ENCODE measurements around the gene RGS6.
A peak's percentile ranks its signal among the peaks of the same experiment; 100 is the strongest.

RGS6 gene

DNA sequence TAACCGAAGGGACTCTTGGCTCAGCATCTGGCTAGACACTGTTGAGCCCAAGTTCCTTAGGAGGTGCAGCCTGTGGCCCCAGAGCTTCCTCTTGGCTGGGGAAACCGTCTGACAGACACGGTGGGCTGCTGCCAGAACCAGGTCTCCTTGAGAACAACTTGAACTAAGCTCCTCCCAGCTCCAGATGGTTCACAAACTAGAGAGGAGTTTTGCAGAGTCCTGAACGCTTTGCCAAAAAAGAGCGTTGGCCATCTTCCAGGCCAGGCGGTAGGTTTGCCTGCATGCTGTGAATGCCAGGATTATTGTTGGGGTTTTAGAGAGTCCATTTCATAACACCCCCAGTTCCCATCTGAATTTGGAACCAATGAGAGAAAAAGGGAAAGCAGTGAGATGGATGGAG, 399.8 kb downstream of the RGS6 start:
- no peak for DNase-seq

- DNase-seq = no peak
Observed at GRCh38 chr14:72332871-72333270, 400.6 kb downstream of the RGS6 start.

DNA sequence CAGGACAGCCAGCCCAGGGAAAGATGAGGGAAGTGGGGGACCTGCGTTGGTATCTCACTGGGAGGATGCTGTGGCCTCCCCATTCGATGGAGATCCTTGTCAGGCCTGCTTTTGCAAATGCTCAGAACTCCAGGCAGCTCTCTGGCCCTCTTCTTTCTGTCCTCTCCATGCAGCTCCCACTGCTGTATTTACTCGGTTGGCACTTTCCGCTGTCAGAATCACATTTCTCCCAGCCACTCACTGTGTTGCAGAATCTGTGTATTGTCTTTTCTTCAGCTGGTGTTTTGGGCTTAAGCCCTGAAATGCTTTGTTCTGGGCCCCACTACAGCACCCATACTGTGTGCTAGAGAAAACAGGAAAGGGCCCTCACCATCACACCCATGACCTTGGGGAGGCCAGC, 401.1 kb downstream of the RGS6 start:
- no peak for DNase-seq

DNA sequence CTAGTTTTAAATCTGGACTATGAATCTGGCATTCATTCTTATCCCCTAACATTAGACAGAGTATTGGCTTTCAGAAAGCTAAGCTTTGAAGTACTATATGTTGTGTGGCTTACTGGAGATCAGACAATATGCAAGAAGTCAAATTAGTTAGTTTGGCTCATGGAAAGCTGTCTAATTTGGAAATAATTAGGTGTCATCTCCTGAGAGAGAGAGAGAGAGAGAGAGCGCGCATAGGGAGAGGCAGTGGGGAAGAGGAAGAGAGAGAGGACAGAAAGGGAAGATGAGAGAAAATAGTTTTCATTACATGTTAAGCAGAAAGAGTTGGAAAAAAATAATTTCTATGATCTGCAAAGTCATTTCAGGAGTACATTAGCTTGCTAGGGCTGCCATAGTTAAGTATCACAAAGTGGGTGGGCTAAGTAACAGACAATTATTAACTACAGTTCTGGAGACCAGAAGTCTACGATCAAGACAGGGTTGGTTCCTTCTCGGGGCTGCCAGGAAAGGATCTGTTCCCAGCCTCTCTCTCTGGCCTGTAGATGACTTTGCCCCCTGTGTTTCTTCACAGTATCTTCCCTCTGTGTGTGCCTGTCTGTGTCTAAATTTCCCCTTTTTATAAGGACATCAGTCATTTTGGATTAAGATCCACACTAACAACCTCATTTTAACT, 404.2 kb downstream of the RGS6 start:
- DNase-seq = no peak

DNA sequence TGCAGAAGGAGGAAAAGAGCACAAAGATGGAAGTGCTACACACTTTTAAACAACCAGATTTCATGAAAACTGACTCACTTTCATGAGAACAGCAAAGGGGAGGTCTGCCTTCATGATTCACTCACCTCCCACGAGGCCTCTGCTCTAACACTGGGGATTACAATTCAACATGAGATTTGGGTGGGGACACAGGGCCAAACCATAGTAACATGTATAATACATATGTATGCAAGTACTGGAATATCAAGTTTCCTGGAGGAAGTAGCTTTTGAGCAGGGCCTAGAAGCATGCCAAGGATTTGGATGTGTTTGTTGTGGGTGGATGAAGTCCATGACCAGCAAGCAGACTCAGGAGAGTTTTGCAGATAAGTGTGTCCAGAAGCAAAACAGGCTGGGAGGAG, 409.0 kb downstream of the RGS6 start:
- DNase-seq = no peak

- no peak for DNase-seq
Observed at GRCh38 chr14:72341686-72342085, 409.5 kb downstream of the RGS6 start.

- no peak for DNase-seq
Observed at GRCh38 chr14:72347118-72347517, 414.9 kb downstream of the RGS6 start.

- no peak for DNase-seq
Observed at GRCh38 chr14:72350215-72350614, 418.0 kb downstream of the RGS6 start.

DNA sequence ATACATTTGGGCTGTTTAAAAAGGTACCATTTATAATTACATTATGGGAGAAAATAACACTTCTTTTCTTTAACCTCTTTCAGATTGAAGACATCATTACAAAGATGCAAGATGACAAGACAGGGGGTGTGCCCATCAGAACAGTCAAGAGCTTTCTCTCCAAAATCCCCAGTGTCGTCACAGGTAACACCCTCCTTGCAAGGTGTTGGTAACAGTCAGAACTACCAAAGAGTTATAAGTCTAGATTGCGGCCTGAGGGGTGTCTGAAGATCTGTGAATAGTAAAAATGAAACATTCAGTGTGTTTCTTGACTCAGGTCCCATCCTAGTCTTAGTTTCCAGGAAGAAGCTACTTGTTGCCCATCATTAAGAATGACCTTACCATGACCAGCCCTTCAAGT, 419.8 kb downstream of the RGS6 start:
- no peak for DNase-seq

GRCh38 chr14:72366619-72367018, 434.4 kb downstream of the RGS6 start:
- no peak for DNase-seq

GRCh38 chr14:72369106-72369505, 436.9 kb downstream of the RGS6 start:
- DNase-seq = no peak

DNA sequence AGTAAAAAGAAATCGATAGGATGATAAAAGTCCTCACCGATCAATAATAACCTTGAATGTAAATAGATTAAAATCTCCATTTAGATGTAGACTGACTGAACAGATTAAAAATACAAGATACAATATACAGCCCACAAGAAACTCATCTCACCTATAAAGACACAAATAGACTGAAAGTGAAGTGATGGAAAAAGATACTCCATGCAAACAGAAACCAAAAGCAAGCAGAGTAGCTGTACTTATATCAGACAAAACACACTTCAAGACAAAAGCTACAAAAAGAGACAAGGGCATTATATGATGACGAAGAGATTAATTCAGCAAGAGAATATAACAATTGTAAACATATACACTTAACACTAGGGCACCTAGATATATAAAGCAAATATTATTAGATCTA, 444.8 kb downstream of the RGS6 start:
- DNase-seq = no peak

DNA sequence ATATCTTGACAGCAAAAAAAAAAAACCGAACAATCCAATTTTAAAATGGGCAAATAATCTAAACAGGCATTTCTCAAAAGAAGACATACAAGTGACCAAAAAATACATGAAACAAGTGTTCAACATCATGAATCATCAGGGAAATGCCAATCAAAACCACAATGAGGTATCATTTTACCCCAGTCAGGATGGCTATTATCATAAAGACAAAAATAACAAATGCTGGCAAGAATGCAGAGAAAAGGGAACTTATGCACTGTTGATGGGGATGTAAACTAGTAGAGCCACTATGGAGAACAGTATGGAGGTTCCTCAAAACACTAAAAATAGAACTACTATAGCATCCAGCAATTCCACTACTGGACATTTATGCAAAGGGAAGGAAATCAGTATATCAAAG, 448.2 kb downstream of the RGS6 start:
- no peak for DNase-seq

DNA sequence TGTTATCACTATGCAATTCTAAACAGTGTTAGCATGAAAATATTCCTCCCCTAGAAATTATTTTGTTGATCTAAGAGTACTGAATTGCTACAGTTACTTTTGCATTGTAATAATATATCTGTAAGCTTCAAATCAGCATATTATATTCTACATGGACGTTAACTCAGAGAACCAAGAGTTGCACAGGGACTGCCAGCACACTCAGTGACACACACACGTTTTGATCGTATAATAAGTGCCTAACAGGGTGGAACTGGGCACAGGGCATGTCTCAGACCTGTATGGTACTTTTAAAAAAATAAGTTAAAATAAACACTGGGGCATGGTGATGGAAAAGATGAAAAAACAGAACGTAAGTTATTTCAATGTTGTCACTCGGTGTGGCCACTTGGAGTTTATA, 451.6 kb downstream of the RGS6 start:
- no peak for DNase-seq

DNA sequence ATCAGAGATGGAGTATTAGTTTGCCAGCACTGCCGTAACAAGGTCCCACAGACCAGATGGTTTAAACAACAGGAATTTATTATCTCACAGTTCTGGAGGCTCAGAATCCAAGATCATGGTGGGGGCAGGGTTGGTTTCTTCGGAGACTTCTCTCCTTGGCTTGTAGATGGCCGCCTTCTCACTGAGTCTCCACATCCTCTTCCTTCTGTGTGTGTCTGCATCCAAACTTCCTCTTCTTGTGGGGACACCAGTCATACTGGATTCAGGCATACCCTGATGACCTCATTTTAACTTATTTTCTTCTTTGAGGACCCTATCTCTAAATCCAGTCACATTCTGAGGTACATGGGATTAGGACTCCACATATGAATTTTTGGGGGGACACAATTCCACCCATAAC, 455.5 kb downstream of the RGS6 start:
- no peak for DNase-seq

GRCh38 chr14:72389200-72389599, 457.0 kb downstream of the RGS6 start:
- no peak for DNase-seq

GRCh38 chr14:72401101-72401625, 468.9 kb downstream of the RGS6 start:
- DNase-seq = no peak

GRCh38 chr14:72401632-72402376, 469.6 kb downstream of the RGS6 start:
- DNase-seq = peak; percentile 4

DNA sequence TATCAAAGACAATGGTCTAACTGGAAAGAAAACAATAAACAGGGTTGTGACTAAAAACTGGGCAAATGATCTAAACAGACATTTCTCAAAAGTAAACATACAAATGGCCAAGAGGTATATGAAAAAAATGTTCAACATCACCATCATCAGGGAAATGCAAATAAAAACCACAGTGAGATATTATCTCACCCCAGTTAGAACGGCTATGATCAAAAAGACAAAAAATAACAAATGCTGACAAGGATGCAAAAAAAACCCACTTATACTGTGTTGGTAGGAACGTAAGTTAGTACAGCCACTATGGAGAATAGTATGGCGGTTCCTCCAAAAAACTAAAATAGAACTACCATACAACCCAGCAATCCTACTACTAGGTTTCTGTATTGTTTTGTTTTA, 470.1 kb downstream of the RGS6 start:
- no peak for DNase-seq

GRCh38 chr14:72404106-72404774, 472.0 kb downstream of the RGS6 start:
- DNase-seq = no peak

GRCh38 chr14:72404998-72405397, 472.8 kb downstream of the RGS6 start:
- no peak for DNase-seq

DNA sequence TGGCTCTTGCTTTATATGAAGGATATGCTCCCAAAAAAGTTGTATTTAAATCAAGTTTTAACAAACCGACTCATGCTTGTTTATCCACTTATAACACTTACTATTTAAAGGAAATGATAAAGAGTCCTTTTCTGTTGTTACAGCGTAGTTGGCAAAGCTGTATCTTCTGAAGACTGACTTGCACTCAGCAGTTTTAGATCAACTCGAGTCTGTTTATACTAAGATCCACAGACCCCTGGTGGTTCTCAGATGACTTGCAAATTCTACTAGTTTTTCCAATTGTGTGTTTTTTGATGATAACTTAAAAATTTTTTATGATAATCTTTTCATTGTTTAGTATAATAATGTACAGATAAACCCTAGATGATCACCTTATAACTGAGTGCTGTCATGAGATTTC, 475.8 kb downstream of the RGS6 start:
- no peak for DNase-seq

- DNase-seq = no peak
Observed at GRCh38 chr14:72409047-72409446, 476.8 kb downstream of the RGS6 start.

All from CD4-positive, alpha-beta T cell treated with Interleukin-6 for 4 hours (primary cell).